Activated CD8-positive, alpha-beta memory T cell treated with anti-CD3 and anti-CD28 coated beads for 36 hours (primary cell): ENCODE measurements around the gene VASP. TPM values are rescaled to one million over a fixed set of nuclear protein-coding genes. Genes with fewer than 3 reads are reported as not detected.

Experiments
- CTCF ChIA-PET: fragments of 350-600 bp; sonication (Branson Sonifier 250); formaldehyde crosslinking; loops from one replicate; lab custom pipeline; 2021; ENCODE audit warnings: antibody characterized with exemption; lab: Charles Lee
- POLR2A ChIA-PET: fragments of 350-600 bp; sonication (Branson Sonifier 250); formaldehyde crosslinking; loops from one replicate; lab custom pipeline; 2021; ENCODE audit warnings: antibody characterized with exemption; lab: Charles Lee
- total RNA-seq, 2 experiments: library from RNA; stranded (reverse); gene quantifications; one replicate each; pipeline ENCODE4 v1.2.3, GENCODE V29; 2021

Gene VASP
- total RNA-seq, 2 experiments from 2014 or later = 186 to 193 TPM

DNA sequence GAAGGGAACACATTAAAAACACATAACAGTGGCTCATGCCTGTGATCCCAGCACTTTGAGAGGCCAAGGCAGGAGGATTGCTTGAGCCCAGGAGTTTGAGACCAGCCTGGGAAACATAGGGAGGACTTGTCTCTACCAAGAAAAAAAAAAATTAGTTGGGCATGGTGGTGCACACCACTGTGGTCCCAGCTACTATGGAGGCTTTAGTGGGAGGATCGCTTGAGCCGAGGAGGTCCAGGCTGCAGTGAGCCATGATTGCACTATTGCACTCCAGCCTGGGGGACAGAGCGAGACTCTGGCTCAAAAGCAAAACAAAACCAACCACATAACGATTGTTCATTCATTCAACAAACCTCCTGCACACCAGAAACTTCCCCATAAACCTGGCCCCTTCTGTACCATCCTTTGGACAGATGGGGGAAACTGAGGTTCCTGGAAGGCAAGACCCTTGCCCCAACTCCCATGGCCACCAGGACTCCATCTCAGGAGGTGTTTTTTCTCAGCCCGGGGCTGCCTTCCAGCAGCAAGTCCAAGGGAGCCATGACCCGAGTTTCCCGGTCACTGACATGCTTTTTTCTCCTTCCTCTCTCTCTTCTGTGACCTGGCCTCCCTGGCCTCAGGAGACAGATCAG is 35.2 kb upstream of the VASP start:
- POLR2A ChIA-PET = no interaction called here
- CTCF ChIA-PET = interaction anchor here (1.5 to 17.2 kb wide), 2 partner anchors 25 to 33 kb away, joined by 4 to 282 read pairs; no protein-coding TSS in a partner anchor

DNA sequence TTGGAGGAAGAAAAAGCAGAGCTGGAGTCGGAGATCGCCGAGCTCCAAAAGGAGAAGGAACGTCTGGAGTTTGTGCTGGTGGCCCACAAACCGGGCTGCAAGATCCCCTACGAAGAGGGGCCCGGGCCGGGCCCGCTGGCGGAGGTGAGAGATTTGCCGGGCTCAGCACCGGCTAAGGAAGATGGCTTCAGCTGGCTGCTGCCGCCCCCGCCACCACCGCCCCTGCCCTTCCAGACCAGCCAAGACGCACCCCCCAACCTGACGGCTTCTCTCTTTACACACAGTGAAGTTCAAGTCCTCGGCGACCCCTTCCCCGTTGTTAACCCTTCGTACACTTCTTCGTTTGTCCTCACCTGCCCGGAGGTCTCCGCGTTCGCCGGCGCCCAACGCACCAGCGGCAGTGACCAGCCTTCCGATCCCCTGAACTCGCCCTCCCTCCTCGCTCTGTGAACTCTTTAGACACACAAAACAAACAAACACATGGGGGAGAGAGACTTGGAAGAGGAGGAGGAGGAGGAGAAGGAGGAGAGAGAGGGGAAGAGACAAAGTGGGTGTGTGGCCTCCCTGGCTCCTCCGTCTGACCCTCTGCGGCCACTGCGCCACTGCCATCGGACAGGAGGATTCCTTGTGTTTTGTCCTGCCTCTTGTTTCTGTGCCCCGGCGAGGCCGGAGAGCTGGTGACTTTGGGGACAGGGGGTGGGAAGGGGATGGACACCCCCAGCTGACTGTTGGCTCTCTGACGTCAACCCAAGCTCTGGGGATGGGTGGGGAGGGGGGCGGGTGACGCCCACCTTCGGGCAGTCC is 34.5 kb upstream of the VASP start:
- ChIA-PET CTCF (interaction anchor here (1.5 to 17.2 kb wide), 2 partner anchors 25 to 34 kb away, joined by 4 to 282 read pairs; no protein-coding TSS in a partner anchor), POLR2A (no interaction called here)

DNA sequence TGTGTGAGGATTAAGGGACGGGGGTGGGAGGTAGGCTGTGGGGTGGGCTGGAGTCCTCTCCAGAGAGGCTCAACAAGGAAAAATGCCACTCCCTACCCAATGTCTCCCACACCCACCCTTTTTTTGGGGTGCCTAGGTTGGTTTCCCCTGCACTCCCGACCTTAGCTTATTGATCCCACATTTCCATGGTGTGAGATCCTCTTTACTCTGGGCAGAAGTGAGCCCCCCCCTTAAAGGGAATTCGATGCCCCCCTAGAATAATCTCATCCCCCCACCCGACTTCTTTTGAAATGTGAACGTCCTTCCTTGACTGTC is 34.0 kb upstream of the VASP start:
- ChIA-PET POLR2A (no interaction called here), CTCF (interaction anchor here (17.2 kb wide), 1 partner anchor 35 kb away, joined by 282 read pairs; no protein-coding TSS in a partner anchor)

DNA sequence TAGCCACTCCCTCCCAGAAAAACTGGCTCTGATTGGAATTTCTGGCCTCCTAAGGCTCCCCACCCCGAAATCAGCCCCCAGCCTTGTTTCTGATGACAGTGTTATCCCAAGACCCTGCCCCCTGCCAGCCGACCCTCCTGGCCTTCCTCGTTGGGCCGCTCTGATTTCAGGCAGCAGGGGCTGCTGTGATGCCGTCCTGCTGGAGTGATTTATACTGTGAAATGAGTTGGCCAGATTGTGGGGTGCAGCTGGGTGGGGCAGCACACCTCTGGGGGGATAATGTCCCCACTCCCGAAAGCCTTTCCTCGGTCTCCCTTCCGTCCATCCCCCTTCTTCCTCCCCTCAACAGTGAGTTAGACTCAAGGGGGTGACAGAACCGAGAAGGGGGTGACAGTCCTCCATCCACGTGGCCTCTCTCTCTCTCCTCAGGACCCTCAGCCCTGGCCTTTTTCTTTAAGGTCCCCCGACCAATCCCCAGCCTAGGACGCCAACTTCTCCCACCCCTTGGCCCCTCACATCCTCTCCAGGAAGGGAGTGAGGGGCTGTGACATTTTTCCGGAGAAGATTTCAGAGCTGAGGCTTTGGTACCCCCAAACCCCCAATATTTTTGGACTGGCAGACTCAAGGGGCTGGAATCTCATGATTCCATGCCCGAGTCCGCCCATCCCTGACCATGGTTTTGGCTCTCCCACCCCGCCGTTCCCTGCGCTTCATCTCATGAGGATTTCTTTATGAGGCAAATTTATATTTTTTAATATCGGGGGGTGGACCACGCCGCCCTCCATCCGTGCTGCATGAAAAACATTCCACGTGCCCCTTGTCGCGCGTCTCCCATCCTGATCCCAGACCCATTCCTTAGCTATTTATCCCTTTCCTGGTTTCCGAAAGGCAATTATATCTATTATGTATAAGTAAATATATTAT is 33.3 kb upstream of the VASP start:
- POLR2A ChIA-PET = no interaction called here
- CTCF ChIA-PET = interaction anchor here (0.6 to 17.2 kb wide), 3 partner anchors 12 to 272 kb away, joined by 4 to 282 read pairs (median 30); no protein-coding TSS in a partner anchor

DNA sequence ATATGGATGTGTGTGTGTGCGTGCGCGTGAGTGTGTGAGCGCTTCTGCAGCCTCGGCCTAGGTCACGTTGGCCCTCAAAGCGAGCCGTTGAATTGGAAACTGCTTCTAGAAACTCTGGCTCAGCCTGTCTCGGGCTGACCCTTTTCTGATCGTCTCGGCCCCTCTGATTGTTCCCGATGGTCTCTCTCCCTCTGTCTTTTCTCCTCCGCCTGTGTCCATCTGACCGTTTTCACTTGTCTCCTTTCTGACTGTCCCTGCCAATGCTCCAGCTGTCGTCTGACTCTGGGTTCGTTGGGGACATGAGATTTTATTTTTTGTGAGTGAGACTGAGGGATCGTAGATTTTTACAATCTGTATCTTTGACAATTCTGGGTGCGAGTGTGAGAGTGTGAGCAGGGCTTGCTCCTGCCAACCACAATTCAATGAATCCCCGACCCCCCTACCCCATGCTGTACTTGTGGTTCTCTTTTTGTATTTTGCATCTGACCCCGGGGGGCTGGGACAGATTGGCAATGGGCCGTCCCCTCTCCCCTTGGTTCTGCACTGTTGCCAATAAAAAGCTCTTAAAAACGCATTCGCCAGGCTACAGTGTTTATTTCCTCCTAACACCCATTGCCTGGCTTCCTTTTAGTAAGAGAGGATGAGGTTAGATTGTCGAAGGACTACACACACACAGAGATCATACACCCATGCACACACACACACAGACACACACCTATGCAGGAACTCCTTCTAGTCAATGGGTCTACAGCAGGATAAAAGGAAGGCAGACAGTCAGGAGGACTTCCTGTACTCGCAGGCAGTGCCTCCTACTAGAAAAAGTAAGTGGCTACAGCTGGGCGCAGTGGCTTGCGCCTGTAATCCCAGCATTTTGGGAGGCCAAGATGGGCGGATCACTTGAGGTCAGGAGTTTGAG is 32.4 kb upstream of the VASP start:
- POLR2A ChIA-PET = no interaction called here

DNA sequence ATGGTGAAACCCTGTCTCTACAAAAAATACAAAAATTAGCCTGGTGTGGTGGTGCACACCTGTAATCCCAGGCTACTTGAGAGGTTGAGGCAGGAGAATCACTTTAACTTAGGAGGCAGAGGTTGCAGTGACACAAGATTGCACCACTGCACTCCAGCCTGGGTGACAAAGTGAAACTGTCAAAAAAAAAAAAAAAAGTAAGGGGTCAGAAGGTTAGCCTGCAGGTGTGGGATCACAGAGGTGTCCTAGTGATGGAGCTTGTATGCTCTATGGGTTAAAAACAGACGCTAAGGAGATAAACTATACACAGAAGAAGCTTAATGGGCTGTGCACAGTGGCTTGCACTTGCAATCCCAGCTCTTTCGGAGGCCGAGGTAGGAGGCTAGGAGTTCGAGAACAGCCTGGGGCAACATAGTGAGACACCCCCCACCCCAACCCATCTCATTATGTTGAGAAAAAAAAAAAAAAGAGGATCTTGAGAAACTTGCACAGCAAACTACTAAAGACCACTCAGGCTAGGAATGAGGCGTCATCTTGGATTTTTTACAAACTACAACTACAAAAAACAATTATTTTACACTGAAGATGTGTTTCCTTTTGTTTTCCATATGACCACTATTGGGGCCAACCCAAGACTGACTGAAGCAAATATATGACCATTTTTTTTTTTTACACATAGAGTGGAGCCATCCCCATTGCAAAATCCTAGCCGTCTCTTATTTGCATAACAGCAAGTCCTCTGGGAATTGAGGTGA is 31.6 kb upstream of the VASP start:
- CTCF ChIA-PET = interaction anchor here (0.6 to 17.2 kb wide), 5 partner anchors 10 to 101 kb away, joined by 3 to 282 read pairs (median 24); no protein-coding TSS in a partner anchor
- POLR2A ChIA-PET = no interaction called here

More for the DNA sequence above, 32.4 kb upstream of the VASP start:
- CTCF ChIA-PET = interaction anchor here (0.6 to 17.2 kb wide), 5 partner anchors 11 to 273 kb away, joined by 3 to 282 read pairs (median 4); no protein-coding TSS in a partner anchor

DNA sequence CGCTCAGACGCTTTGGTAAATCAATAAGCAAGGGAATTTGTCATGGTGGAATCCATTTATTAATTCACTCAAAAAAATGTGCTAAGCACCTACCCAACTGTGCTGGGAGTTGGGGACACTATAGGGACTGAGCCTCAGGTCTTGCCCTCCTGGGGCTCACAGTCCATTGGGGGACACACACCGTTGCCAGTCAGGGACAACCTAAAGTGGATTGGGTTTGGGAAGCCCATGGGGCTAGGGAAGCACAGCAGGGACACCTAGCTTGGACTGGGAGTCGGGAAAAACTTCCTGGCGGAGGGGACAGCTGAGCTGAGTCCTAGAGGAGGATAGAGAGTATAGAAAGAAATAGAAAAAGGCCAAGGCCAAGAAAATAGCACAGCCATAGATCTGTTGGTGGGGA is 31.0 kb upstream of the VASP start:
- ChIA-PET CTCF (interaction anchor here (1.2 to 17.2 kb wide), 5 partner anchors 8 to 48 kb away, joined by 3 to 282 read pairs (median 30); partner anchors contain the start of gene FOSB), POLR2A (no interaction called here)

DNA sequence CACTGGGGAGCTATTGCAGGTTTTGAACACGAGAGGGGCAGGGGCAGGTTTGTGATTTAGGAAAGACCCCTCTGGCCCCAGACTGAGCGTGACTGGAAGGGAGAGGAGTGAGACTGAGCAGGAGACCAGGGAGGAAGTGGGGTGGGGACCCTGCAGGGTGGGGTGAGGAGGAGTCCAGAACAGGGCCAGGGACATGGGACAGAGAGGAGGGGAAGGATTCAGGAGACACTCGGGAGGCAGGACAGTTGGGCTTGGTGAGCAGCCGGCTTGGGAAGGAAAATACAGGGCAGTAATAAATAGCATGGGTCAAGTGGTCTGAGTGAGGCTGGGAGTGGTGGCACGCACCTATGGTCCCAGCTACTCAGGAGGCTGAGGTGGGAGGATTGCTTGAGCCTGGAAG is 30.1 kb upstream of the VASP start:
- ChIA-PET CTCF (interaction anchor here (1.2 to 17.2 kb wide), 6 partner anchors 8 to 49 kb away, joined by 3 to 282 read pairs (median 27); partner anchors contain the start of gene FOSB), POLR2A (no interaction called here)

DNA sequence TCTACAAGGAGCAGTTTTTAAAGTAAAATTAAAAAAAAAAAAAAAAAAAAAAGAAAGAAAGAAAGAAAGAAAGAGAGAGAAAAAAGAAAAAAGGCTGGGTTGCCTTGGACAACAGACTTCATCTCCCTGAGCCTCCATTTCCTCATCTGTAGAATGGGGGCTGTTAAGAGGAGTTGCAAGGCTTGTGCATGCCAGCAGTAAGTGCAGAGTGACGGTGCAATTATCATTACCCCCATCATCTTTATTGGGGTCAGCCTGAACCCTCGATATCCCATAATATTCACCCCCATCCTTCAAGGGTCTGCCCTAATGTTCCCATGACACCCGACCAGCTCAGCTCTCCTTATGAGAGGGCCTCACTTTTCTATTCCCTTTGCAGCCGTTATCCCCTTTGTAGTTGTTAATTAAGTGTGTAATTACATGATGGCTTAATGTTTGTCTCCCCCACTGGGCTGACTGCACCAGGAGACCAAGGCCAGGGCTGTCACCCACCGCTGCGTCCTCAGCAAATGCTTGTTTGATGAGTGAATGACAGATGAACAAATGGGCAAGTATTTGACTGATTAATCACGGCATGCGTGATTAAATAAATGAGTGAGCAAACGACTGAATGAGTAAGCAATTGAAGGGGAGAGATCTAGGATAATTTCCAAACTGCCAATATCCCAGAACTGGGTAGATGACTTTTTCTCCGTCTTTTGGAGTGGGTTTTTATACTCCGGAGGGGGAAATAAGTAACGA is 29.4 kb upstream of the VASP start:
- ChIA-PET POLR2A (interaction anchor here (0.6 to 1.7 kb wide), 6 partner anchors 9 to 56 kb away, joined by 3 to 26 read pairs (median 4); partner anchors contain the start of gene FOSB), CTCF (interaction anchor here (0.5 to 17.2 kb wide), 24 partner anchors 8 to 562 kb away, joined by 3 to 282 read pairs (median 8); partner anchors contain the start of genes ERCC1, FOSB and PPP1R13L)

DNA sequence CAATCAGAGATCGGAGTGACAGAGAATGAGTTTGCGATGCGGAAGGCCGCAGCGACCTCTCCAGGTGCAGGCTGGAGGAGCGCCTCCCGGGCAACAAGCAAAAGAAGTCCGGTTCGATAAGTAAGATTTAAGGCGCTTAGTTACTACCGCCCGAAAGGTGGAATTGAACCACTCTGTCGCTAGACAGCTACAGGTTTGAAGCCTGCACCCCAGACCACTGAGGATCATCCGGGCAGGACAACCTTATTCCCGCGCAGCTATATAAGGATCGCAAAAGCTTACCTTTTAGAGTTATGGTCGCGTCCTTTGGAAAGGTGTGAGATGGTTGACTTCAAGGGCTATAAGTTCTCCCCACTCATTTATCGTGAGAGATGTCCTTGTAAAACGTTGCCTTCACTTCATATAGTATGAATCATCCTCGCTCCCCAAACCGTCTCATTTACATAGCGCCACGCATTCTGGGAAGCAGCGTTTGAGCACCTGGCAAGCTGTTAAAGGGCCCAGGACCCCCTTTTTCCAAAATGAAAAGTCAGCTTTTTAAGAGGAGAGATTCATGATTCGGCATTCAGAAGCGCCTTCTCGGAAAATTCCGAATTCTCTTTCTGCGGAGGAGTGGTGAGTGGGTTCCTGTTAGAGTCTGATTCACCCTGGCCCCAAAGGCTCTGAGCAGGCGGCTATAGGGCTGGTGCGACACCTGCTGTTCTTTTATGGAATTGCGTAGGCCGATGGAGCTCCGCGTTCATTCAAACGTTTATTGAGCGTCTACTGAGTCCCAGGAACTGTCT is 28.6 kb upstream of the VASP start:
- ChIA-PET CTCF (interaction anchor here (0.5 to 17.2 kb wide), 33 partner anchors 7 to 563 kb away, joined by 3 to 282 read pairs (median 6); partner anchors contain the start of genes ERCC1, FOSB, PPP1R13L and RTN2), POLR2A (interaction anchor here (0.6 to 1.7 kb wide), 8 partner anchors 10 to 80 kb away, joined by 3 to 26 read pairs (median 4); partner anchors contain the start of gene FOSB)

DNA sequence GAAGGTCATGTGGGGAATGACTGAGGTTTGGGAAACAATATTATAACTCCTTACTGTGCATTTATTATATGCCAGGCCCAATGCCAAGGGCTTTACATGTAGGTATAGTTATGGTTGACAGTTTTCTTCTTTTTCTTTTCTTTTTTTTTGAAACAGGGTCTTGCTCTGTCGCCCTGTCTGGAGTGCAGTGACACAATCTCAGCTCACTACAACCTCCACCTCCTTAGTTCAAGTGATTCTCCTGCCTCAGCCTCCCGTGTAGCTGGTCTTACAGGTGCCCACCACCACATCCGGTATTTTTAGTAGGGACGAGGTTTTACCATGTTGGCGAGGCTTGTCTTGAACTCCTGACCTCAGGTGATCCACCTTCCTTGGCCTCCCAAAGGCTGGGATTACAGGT is 24.2 kb upstream of the VASP start:
- CTCF ChIA-PET = interaction anchor here (5.1 to 17.2 kb wide), 2 partner anchors 13 to 44 kb away, joined by 53 to 282 read pairs; partner anchors contain the start of gene RTN2
- POLR2A ChIA-PET = no interaction called here

DNA sequence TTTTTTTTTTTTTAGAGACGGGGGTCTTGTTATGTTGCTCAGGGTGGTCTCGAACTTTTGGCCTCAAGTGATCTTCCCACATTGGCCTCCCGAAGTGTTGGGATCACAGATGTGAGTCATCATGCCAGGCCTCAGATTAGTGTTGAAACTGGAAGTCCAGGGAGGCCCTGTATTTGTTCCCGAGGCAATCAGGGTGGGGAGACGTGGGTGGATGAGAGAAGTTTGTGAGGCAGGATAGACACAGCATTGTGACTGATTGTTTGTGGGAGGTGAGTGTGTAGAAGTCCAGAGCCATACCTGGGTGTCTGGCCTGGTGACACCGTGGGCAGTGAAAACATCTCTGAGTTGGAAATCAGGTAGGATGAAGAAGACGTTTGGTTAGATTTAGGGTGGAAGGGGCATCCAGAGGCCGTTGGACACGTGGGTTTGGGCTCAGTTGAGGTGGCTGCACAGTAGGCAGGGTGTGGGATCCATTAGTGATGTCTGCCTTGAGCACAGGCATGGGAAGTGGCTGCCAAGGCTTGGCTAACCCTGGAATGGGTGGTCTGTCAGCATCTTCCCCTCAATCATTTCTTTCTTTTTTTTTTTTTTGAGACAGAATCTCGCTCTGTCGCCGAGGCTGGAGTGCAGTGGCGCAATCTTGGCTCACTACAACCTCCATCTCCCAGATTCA is 22.9 kb upstream of the VASP start:
- CTCF ChIA-PET = interaction anchor here (0.7 to 17.2 kb wide), 33 partner anchors 8 to 208 kb away, joined by 3 to 282 read pairs (median 8); partner anchors contain the start of genes FOSB, OPA3, PPM1N and PPP1R13L
- POLR2A ChIA-PET = interaction anchor here (0.7 to 1.0 kb wide), 2 partner anchors 45 to 121 kb away, joined by 5 to 14 read pairs; no protein-coding TSS in a partner anchor

DNA sequence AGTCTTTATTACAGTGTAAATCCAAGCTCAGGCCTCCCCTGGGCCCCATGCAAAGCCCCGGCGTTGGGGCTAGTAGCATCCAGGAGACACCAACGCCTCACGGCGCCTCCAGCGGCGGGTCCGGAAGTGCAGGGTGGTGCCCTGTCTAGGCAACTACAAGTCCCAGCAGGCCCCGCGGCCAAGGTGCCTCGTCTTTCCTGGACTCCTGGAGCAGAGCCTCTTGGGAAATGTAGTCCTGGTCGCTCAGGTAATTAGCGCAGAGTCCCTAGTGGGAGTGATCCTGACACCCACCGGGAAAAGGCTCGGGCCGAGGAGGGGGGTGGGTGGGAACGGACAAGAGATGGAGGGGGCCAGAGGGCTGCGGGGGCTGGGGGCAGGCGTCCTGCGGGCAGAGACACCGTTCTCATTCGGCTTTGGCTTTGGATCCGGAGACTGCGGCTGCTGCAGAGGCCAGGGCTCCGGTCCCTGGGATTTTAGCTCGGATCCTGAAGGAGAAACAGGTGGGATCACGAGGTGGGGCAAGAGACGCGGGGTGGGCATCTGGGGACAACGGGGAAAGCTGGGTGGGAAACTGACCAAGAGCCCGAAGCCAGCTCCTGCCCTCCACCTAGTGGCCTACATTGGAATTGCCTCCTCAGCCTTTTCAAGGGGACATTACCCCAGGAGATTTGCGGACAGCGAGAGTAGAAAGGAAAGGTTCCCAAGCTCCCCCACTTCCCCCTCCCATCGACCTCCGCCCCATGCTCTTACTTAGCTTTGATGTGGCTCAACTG is 21.8 kb upstream of the VASP start:
- ChIA-PET CTCF (interaction anchor here (0.6 to 5.1 kb wide), 41 partner anchors 9 to 1215 kb away, joined by 3 to 53 read pairs (median 7); partner anchors contain the start of genes FOSB, OPA3, PPM1N and PPP1R13L), POLR2A (interaction anchor here (1.0 kb wide), 1 partner anchor 46 kb away, joined by 5 read pairs; no protein-coding TSS in a partner anchor)

DNA sequence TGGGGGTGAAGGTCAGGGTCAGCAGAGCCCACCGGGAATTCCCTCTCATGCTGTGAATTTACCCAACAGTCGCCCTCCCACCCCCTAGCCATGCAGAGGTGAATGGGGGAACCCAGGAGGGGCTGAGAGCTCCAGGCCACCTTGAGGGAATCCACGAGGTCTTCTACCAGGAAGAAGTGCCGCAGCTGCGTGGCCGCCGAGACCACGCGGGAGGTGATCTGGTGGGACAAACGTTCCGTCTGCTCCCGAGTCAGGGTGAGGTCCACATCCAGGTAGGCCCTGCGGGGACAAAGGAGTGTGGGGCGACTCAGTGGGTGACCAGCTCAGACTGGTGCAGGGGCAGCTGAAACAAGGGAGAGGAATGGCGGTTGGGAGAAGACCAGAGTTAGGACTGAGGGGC is 18.6 kb upstream of the VASP start:
- CTCF ChIA-PET = interaction anchor here (0.7 to 1.6 kb wide), 4 partner anchors 10 to 85 kb away, joined by 3 to 5 read pairs (median 4); no protein-coding TSS in a partner anchor

More for the DNA sequence above, 18.6 kb upstream of the VASP start:
- POLR2A ChIA-PET = no interaction called here
